GM12892 (cell line): ENCODE results near the gene PDCD1.

Experiments
- POLR2A ChIP-seq: IDR thresholded peaks from 2 replicates; pipeline ENCODE4 v1.6.1; 2011; ENCODE audit warnings: low read depth, low read length, control low read depth
- TAF1 ChIP-seq: IDR thresholded peaks from 2 replicates; pipeline ENCODE4 v1.6.1; 2011; ENCODE audit warnings: low read depth, mild to moderate bottlenecking, control low read depth, low read length, borderline replicate concordance

DNA sequence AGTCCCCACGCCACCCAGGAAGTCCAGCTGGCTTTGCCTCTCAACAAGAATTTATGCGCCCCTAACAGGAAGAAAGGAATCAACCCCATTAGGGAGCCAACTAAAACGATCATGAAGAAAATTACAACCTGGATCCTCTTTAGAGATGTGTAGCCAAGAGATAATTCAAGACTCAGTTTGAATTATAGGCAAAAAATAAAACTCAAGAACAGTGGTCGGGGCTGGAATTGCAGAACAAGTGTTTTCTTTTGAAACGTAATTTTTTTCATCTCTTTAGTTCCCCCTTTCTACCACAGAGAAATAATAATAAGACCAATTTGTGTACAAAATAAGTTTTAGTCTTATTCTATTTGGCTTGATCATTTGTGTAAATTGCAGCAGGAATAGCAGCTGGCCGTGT lies 22.4 kb downstream of the PDCD1 start:
- TF ChIP-seq TAF1 (no peak), POLR2A (no peak)
